Measurements from ENCODE around the gene PAPOLA. TPM values are rescaled to one million over a fixed set of nuclear protein-coding genes. Genes with fewer than 3 reads are reported as not detected.

The PAPOLA gene
- total RNA-seq, 2 experiments from 2014 or later = 192 to 193 TPM

GRCh38 chr14:96512602-96513397, 10.6 kb downstream of the PAPOLA start:
- H3K36me3 Mint-ChIP-seq = no peaks in the 10 kb centered on the region
- peaks cover 81% of the 10 kb centered on the region for H3K4me1 Mint-ChIP-seq
- H3K27me3 Mint-ChIP-seq = no peaks in the 10 kb centered on the region
- DNase-seq = no peak
- H3K27ac Mint-ChIP-seq = no peak overlapping the region
- no peak overlapping the region for H3K4me3 Mint-ChIP-seq
- no peaks in the 10 kb centered on the region for H3K9me3 Mint-ChIP-seq

- no peaks in the 10 kb centered on the region for H3K36me3 Mint-ChIP-seq
- no peak overlapping the region for H3K4me3 Mint-ChIP-seq
- H3K9me3 Mint-ChIP-seq = no peaks in the 10 kb centered on the region
- no peaks in the 10 kb centered on the region for H3K27me3 Mint-ChIP-seq
- no peak overlapping the region for H3K27ac Mint-ChIP-seq
- peaks cover 68% of the 10 kb centered on the region for H3K4me1 Mint-ChIP-seq
- no peak for DNase-seq
These were observed 12.5 kb downstream of the PAPOLA start for GRCh38 chr14:96514694-96515093.

DNA sequence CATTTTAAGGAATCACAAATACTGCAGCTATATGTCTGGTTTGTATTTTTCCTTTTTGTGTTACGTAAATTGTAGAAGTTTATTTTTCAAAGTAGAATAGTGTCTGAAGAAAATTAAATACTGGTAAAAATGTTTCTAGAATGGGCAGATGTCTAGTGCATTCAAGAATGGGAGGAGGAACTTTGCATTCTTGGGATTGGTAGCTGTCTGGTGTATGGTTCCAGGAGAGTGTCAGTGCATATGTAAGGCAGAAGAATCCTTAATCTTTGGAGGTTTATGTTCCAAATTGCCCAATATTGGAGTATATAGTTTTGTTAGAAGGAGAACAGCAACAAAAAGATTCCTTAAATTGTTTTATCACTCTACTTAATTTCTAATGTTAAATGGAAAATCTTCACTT, 13.5 kb downstream of the PAPOLA start:
- no peak overlapping the region for H3K4me3 Mint-ChIP-seq

DNA sequence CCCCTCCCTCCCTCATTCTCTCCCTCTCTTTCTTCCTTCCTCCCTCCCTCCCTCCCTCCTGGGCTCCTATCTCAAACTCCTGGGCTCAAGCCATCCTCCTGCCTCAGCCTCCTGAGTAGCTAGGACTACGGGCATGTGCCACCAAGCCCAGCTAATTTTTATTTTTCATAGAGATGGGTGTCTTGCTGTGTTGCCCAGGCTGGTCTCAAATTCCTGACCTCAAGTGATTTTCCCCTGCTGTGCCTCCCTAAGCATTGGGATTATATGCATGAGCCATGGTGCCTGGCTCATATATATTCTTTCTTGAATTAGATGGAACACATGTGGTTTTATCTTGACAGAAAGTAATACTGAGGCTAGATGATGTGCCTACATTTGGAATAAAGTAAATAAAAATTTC, 14.2 kb downstream of the PAPOLA start:
- no peak for DNase-seq
- no peak overlapping the region for H3K27ac Mint-ChIP-seq
- H3K4me3 Mint-ChIP-seq = no peak overlapping the region
- H3K9me3 Mint-ChIP-seq = no peaks in the 10 kb centered on the region
- H3K27me3 Mint-ChIP-seq = no peaks in the 10 kb centered on the region
- H3K4me1 Mint-ChIP-seq = peaks cover 56% of the 10 kb centered on the region
- no peaks in the 10 kb centered on the region for H3K36me3 Mint-ChIP-seq

More for the DNA sequence above, 13.5 kb downstream of the PAPOLA start:
- H3K27me3 Mint-ChIP-seq = no peaks in the 10 kb centered on the region
- H3K27ac Mint-ChIP-seq = no peak overlapping the region
- no peaks in the 10 kb centered on the region for H3K9me3 Mint-ChIP-seq
- H3K4me1 Mint-ChIP-seq = peaks cover 62% of the 10 kb centered on the region
- DNase-seq = no peak
- H3K36me3 Mint-ChIP-seq = no peaks in the 10 kb centered on the region

GRCh38 chr14:96519970-96520369, 17.8 kb downstream of the PAPOLA start:
- H3K4me3 Mint-ChIP-seq = no peak overlapping the region
- DNase-seq = no peak
- H3K4me1 Mint-ChIP-seq = peaks cover 31% of the 10 kb centered on the region
- H3K27me3 Mint-ChIP-seq = no peaks in the 10 kb centered on the region
- H3K27ac Mint-ChIP-seq = no peak overlapping the region
- H3K9me3 Mint-ChIP-seq = no peaks in the 10 kb centered on the region
- H3K36me3 Mint-ChIP-seq = no peaks in the 10 kb centered on the region

- Mint-ChIP-seq H3K27me3 (no peaks in the 10 kb centered on the region), H3K36me3 (peaks cover 4% of the 10 kb centered on the region), H3K4me1 (peaks cover 1% of the 10 kb centered on the region), H3K9me3 (no peaks in the 10 kb centered on the region), H3K4me3 (no peak overlapping the region), H3K27ac (no peak overlapping the region)
- DNase-seq = no peak
These were observed 23.3 kb downstream of the PAPOLA start for GRCh38 chr14:96525452-96525851.

GRCh38 chr14:96532632-96533031, 30.4 kb downstream of the PAPOLA start:
- no peak overlapping the region for H3K27ac Mint-ChIP-seq

DNA sequence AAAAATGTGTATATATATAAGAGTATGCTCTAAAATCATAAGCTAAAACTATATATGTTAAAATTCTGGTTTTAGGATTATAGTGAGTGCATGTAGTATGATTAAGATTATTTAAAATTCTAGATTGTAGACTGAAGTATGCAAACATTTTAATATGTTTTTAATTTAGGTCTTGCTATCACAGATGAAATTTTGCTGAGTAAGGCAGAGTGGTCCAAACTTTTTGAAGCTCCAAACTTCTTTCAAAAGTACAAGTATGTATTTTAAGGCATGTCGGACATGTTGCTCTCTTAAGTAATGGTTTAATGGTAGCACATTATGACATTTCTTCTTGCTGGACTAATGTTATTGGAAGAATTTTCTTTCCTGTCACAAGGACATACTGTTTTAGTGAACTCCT, 34.6 kb downstream of the PAPOLA start:
- Mint-ChIP-seq H3K36me3 (peaks cover 18% of the 10 kb centered on the region), H3K27ac (peak overlapping the region; percentile 66), H3K27me3 (no peaks in the 10 kb centered on the region), H3K9me3 (no peaks in the 10 kb centered on the region), H3K4me1 (peaks cover 18% of the 10 kb centered on the region), H3K4me3 (no peak overlapping the region)
- no peak for DNase-seq

More at GRCh38 chr14:96532632-96533031, 30.4 kb downstream of the PAPOLA start:
- Mint-ChIP-seq H3K36me3 (peaks cover 10% of the 10 kb centered on the region), H3K9me3 (no peaks in the 10 kb centered on the region), H3K4me1 (peaks cover 4% of the 10 kb centered on the region), H3K27me3 (no peaks in the 10 kb centered on the region), H3K4me3 (no peak overlapping the region)
- DNase-seq = no peak

DNA sequence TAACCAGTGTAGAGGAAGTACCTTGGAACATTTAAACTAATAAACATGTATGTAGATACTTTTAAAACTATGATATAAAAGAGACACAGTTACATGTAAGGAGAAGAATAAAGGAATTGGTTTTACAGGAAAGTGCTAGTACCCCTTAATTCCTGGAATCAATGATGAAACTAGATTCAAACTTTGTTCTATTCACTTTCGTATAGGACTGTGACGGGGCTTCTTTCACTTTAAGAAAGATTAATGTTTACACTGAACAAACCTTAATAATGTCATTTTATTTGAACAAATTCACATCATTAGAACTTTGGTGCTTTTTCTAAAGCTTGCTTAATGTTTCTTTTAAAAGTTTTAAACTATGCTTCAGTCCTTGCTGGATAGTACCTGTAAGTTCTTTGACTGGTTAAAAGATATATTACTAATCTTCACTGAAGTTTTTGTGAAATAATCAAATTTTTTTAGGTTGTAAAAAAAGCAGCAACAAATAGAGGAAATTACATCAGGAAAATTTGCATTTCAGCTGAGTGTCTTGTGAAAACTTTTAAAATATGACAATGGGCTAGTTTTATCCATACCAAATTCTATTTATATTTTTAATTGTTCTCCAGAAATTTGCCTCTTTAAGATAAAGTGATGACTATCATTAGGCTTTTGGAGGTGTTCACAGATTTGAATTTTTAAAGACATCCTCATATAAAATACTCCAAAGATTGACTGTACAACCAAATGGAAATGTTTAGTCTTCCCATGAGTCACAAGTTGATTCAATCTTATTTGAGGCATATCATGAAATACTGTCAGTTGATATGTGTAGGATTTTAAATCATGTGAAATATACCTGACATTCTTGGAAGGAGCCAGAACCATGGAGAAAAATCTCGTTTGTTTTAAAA, 36.2 kb downstream of the PAPOLA start:
- H3K4me1 Mint-ChIP-seq = peaks cover 18% of the 10 kb centered on the region
- peaks cover 16% of the 10 kb centered on the region for H3K36me3 Mint-ChIP-seq
- no peak for DNase-seq
- H3K9me3 Mint-ChIP-seq = no peaks in the 10 kb centered on the region
- peak overlapping the region; percentile 88 for H3K27ac Mint-ChIP-seq
- peak overlapping the region; percentile 26 for H3K4me3 Mint-ChIP-seq
- H3K27me3 Mint-ChIP-seq = no peaks in the 10 kb centered on the region

- Mint-ChIP-seq H3K36me3 (peaks cover 18% of the 10 kb centered on the region), H3K27ac (peak overlapping the region; percentile 25)
These were observed 36.8 kb downstream of the PAPOLA start for GRCh38 chr14:96538990-96539317.

DNA sequence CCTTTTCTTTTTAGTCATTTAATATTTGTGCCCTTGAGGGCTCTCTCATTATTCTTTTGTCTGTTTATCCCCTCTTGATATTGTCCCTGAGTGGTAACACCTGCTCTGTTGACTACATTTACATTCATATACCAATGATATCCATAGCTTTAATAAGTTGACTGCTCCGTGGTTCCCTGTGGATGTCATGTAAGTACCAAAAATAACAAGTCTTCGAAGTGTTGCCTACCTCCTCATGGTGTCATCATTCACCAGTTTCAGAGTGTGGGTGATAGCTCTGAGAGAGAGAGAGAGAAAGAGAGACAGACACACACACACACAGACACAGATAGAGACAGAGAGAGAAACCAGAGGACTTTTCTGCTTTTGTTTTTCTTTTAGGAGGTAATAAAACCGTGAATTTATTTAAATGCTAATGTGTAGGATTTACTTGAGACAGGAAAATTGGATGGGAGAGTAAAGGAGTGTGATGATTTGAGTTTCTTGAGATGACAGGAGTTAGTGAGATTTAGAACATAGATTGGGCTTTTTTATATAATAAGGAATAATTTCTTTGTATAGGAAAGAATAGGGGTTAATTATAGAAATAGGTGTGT, 52.2 kb downstream of the PAPOLA start:
- Mint-ChIP-seq H3K9me3 (no peaks in the 10 kb centered on the region), H3K27me3 (no peaks in the 10 kb centered on the region), H3K27ac (peak overlapping the region; percentile 69)

More at GRCh38 chr14:96538990-96539317, 36.8 kb downstream of the PAPOLA start:
- Mint-ChIP-seq H3K9me3 (no peaks in the 10 kb centered on the region), H3K4me3 (no peak overlapping the region), H3K4me1 (peaks cover 18% of the 10 kb centered on the region), H3K27me3 (no peaks in the 10 kb centered on the region)
- no peak for DNase-seq

GRCh38 chr14:96559571-96559970, 57.4 kb downstream of the PAPOLA start:
- peaks cover 2% of the 10 kb centered on the region for H3K4me1 Mint-ChIP-seq
- no peak overlapping the region for H3K27ac Mint-ChIP-seq
- DNase-seq = no peak
- H3K9me3 Mint-ChIP-seq = no peaks in the 10 kb centered on the region
- no peak overlapping the region for H3K4me3 Mint-ChIP-seq
- H3K36me3 Mint-ChIP-seq = peaks cover 29% of the 10 kb centered on the region
- H3K27me3 Mint-ChIP-seq = no peaks in the 10 kb centered on the region

More for the DNA sequence above, 52.2 kb downstream of the PAPOLA start:
- Mint-ChIP-seq H3K36me3 (peaks cover 29% of the 10 kb centered on the region), H3K4me1 (peaks cover 10% of the 10 kb centered on the region), H3K4me3 (no peak overlapping the region)
- no peak for DNase-seq

DNA sequence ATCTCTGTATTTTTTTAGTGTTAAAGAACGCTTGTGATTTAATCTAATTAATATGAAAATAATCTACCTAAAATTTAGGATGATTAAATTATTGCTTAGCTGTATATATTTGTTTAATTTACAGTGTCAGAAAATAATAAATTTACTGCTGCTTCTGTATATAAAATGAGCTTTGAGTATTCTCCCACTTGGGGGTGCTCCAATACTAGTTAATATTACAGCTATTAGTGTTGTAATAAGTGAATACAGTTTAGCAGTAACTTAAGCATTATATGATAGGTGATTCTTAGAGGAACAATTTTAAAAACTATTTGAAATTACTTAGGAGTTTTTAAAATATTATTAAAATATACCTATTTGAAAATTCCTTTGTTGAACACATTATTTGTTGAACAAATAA, 62.2 kb downstream of the PAPOLA start:
- no peaks in the 10 kb centered on the region for H3K9me3 Mint-ChIP-seq
- H3K27me3 Mint-ChIP-seq = no peaks in the 10 kb centered on the region
- no peaks in the 10 kb centered on the region for H3K4me1 Mint-ChIP-seq
- H3K27ac Mint-ChIP-seq = no peak overlapping the region
- no peak overlapping the region for H3K4me3 Mint-ChIP-seq
- H3K36me3 Mint-ChIP-seq = peaks cover 22% of the 10 kb centered on the region
- DNase-seq = no peak

GRCh38 chr14:96565811-96566210, 63.6 kb downstream of the PAPOLA start:
- Mint-ChIP-seq H3K4me1 (no peaks in the 10 kb centered on the region), H3K36me3 (peaks cover 21% of the 10 kb centered on the region), H3K27me3 (no peaks in the 10 kb centered on the region), H3K9me3 (no peaks in the 10 kb centered on the region), H3K27ac (peak overlapping the region; percentile 0), H3K4me3 (no peak overlapping the region)
- no peak for DNase-seq

- Mint-ChIP-seq H3K27me3 (no peaks in the 10 kb centered on the region), H3K27ac (no peak overlapping the region), H3K9me3 (no peaks in the 10 kb centered on the region), H3K36me3 (peaks cover 24% of the 10 kb centered on the region), H3K4me1 (no peaks in the 10 kb centered on the region), H3K4me3 (no peak overlapping the region)
- no peak for DNase-seq
These were observed 65.2 kb downstream of the PAPOLA start for GRCh38 chr14:96567289-96567899.
